ENCODE results near the gene MYH9. TPM values are rescaled to one million over a fixed set of nuclear protein-coding genes. Genes with fewer than 3 reads are reported as not detected.
"Not testable (repeated sequence)": the region's sequence is repeated elsewhere in the genome, so short reads cannot be mapped to it uniquely, and the experiment has no call there.

The MYH9 gene
- total RNA-seq, 2 experiments from 2014 or later, result 901 to 925 TPM

DNA sequence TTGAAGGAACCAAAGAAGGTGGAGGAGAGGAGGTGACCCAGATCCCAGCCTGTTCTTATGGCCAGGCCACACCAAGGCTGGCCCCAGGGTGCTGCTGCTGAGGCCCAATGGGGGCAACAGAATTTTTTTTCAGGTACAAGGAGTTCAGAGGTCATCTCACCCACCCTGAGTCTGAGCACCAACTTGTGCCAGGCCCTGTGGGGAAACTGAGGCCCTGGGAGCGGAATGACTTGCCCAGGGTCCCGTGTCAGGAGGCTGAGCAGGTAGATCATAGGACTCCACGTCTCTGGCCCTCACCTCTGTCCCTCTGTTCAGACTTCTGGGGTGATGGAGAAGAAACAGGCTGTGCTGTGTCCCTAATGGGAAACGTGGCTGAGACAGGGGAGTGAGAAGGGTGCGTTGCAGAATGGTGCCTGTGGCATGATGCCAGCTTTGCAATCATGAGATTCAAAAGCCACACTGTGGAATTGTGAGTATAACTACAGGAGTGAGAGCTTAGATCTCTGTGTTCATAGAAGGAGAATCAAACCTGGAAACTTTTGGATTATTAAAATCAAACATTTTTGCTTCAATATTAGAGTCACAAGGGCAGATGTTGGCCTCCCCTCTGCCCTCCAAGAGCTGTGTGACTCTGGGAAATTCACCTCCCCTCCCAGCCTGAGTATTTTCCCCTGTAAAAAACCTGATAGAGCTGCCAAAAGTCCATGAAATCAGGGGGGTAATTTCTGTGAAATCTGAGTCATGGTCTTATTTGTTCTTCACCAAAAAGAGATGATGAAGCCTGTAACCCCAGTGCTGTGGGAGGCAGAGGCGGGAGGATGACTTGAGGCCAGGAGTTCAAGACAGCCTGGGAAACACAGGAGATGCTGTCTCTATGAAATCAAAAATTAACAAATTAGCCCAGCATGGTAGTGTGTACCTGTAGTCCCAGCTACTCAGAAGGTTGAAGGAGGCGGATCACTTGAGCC is 134.0 kb downstream of the MYH9 start:
- peaks cover 48% of the 10 kb centered on the region for H3K36me3 Mint-ChIP-seq (ENCODE audit: low read depth)
- ChIA-PET CTCF (interaction anchor here (1.0 to 2.2 kb wide), 4 partner anchors 15 to 217 kb away, joined by 3 to 7 read pairs (median 3); partner anchors contain the start of gene APOL2), POLR2A (interaction anchor here (0.7 to 2.2 kb wide), 3 partner anchors 15 to 77 kb away, joined by 3 to 21 read pairs (median 3); partner anchors contain the start of gene APOL2)
- H3K4me1 Mint-ChIP-seq (ENCODE audit: low read depth), result peaks cover 48% of the 10 kb centered on the region
- Histone ChIP-seq H3K36me3 (ENCODE audit: insufficient read depth, low read length) (peaks cover 16% of the 10 kb centered on the region), H3K4me1 (ENCODE audit: insufficient read depth, low read length) (peaks cover 48% of the 10 kb centered on the region), H3K27me3 (ENCODE audit: control insufficient read depth in 1 of 2, insufficient read depth in 2 of 2, low read length in 2 of 2) (no peaks in the 10 kb centered on the region), H3K27ac (ENCODE audit: low read depth in 1 of 2, low read length in 2 of 2) (peak overlapping the region; percentile 22 to 46), H3K4me3 (ENCODE audit: low read length) (peak overlapping the region; percentile 64), H3K9me3 (ENCODE audit: control insufficient read depth in 1 of 2, insufficient read depth in 1 of 2, low read length in 2 of 2) (no peaks in the 10 kb centered on the region)
- no peaks in the 10 kb centered on the region for H3K27me3 Mint-ChIP-seq
- H3K9me3 Mint-ChIP-seq, result no peaks in the 10 kb centered on the region
- intact Hi-C loops (cut with DNase I, micrococcal nuclease), result loop anchor here in 1 of 2 experiments (2.0 kb wide), 1 partner anchor 53 kb away; the partner anchor contains the start of gene APOL4
- TF ChIP-seq, protein P1, sequence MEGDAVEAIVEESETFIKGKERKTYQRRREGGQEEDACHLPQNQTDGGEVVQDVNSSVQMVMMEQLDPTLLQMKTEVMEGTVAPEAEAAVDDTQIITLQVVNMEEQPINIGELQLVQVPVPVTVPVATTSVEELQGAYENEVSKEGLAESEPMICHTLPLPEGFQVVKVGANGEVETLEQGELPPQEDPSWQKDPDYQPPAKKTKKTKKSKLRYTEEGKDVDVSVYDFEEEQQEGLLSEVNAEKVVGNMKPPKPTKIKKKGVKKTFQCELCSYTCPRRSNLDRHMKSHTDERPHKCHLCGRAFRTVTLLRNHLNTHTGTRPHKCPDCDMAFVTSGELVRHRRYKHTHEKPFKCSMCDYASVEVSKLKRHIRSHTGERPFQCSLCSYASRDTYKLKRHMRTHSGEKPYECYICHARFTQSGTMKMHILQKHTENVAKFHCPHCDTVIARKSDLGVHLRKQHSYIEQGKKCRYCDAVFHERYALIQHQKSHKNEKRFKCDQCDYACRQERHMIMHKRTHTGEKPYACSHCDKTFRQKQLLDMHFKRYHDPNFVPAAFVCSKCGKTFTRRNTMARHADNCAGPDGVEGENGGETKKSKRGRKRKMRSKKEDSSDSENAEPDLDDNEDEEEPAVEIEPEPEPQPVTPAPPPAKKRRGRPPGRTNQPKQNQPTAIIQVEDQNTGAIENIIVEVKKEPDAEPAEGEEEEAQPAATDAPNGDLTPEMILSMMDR (IDR thresholded peaks at IDR 0.05), result no peak
- no peak for ATAC-seq (ENCODE audit: poor library complexity)
- peak in 1 of 14 experiments; percentile 25 for DNase-seq
- peak overlapping the region; percentile 91 for H3K4me3 Mint-ChIP-seq
- H3K27ac Mint-ChIP-seq, result peak overlapping the region; percentile 85

DNA sequence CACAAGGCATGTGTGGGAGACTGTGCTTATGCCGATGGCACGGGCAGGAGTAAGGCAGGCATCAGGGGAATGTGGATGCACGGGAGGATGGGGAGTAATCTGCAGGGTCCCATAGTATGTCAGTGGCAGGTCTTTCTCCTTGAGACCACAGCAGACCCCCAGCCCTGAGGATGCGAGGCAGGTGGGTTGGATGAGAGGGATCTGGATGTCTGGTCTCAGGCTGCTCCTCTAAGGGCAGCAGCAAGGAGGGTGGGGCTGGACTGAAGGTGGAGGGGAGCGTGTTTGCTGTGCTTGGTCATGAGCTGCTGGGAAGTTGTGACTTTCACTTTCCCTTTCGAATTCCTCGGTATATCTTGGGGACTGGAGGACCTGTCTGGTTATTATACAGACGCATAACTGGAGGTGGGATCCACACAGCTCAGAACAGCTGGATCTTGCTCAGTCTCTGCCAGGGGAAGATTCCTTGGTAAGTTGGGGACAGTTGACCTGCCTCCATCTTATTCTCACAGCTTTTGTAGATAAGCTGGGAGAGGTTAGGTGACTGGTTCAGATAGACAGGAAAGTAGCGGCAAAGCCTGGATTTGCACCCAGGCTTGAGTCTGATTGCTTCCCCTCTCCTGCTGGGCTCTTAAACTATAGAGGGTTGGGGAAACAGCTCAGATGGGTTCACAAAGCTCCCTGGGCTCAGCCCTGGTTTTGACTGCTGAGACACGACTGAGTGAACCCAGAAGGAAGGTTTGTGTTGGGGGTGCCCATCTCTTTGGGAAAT is 134.8 kb downstream of the MYH9 start, which contains the start of gene APOL1:
TSS of gene APOL1 (plus strand) at position 380 of the 769 bp plus-strand sequence. CDS start 1,823 bp downstream, outside the sequence.
- peaks cover 39% of the 10 kb centered on the region for H3K4me1 Mint-ChIP-seq (ENCODE audit: low read depth)

DNA sequence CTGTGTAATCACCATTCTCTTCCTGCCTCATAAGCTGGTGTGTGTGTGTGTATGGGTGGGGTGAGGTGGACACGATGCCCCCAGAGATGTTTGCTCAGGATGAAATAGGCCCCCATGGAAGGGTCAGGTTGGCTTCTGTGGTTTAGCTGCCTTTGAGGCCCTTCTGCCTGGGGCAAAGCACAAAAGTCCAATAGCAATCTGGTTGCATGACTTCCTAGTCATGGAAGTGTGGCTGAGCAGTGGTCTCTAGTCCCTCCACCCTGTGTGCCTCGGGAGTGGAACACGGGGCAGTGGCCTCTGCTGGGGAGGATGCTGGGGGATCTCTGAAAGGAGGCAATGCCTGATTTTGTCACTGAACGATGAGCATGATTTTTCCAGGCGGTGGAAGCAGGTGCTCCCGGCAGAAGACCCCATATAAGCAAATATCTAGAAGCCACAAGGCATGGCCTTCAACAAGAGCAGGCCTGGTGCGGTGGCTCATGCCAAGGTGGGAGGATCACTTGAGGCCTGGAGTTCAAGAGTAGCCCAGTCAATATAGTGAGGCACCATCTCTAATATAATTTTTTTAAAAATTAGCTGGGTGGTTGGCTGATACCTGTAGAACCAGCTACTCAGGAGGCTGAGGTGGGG is 135.7 kb downstream of the MYH9 start:
- ChIA-PET CTCF (interaction anchor here (0.6 to 2.2 kb wide), 3 partner anchors 13 to 25 kb away, joined by 3 to 7 read pairs (median 4); partner anchors contain the start of gene APOL2), POLR2A (interaction anchor here (0.6 to 2.2 kb wide), 3 partner anchors 13 to 125 kb away, joined by 3 to 21 read pairs (median 3); partner anchors contain the start of gene APOL2)
- H3K27me3 ChIP-seq (ENCODE audit: control insufficient read depth in 1 of 2, insufficient read depth in 2 of 2, low read length in 2 of 2); H3K9me3 ChIP-seq (ENCODE audit: control insufficient read depth in 1 of 2, insufficient read depth in 1 of 2, low read length in 2 of 2); DNase-seq; H3K36me3 ChIP-seq (ENCODE audit: insufficient read depth, low read length); H3K4me3 ChIP-seq (ENCODE audit: low read length); ATAC-seq (ENCODE audit: poor library complexity); intact Hi-C loops (cut with DNase I, micrococcal nuclease); H3K9me3 Mint-ChIP-seq; H3K27me3 Mint-ChIP-seq: not testable (repeated sequence)
- H3K4me1 Mint-ChIP-seq (ENCODE audit: low read depth), result peaks cover 35% of the 10 kb centered on the region
- H3K36me3 Mint-ChIP-seq (ENCODE audit: low read depth), result peaks cover 34% of the 10 kb centered on the region
- peak overlapping the region; percentile 91 for H3K4me3 Mint-ChIP-seq
- H3K27ac Mint-ChIP-seq, result peak overlapping the region; percentile 85
- Histone ChIP-seq H3K4me1 (ENCODE audit: insufficient read depth, low read length) (peaks cover 33% of the 10 kb centered on the region), H3K27ac (ENCODE audit: low read depth in 1 of 2, low read length in 2 of 2) (peak overlapping the region in 1 of 2 donors; percentile 23)

More for the DNA sequence above, 134.8 kb downstream of the MYH9 start, which contains the start of gene APOL1:
- peak within 1 kb of the TSS; percentile 64 for H3K4me3 ChIP-seq (ENCODE audit: low read length)
- Mint-ChIP-seq H3K27ac (peak within 1 kb of the TSS; percentile 85), H3K9me3 (peaks cover 2% of the 10 kb centered on the region), H3K27me3 (no peaks in the 10 kb centered on the region), H3K36me3 (ENCODE audit: low read depth) (peaks cover 40% of the 10 kb centered on the region), H3K4me3 (peak within 1 kb of the TSS; percentile 91)
- no peaks in the 10 kb centered on the region for H3K9me3 ChIP-seq (ENCODE audit: control insufficient read depth in 1 of 2, insufficient read depth in 1 of 2, low read length in 2 of 2)
- peak within 1 kb of the TSS; percentile 22 to 46 for H3K27ac ChIP-seq (ENCODE audit: low read depth in 1 of 2, low read length in 2 of 2)
- ATAC-seq (ENCODE audit: poor library complexity) (peak; percentile 90), DNase-seq (peak in 13 of 14 experiments; percentile 8 to 85 (median 35))
- peaks cover 12% of the 10 kb centered on the region for H3K36me3 ChIP-seq (ENCODE audit: insufficient read depth, low read length)
- peaks cover 39% of the 10 kb centered on the region for H3K4me1 ChIP-seq (ENCODE audit: insufficient read depth, low read length)
- ChIA-PET CTCF (interaction anchor here (1.0 to 2.2 kb wide), 3 partner anchors 14 to 34 kb away, joined by 3 to 7 read pairs (median 3); partner anchors contain the start of gene APOL2), POLR2A (interaction anchor here (0.6 to 2.2 kb wide), 4 partner anchors 14 to 125 kb away, joined by 3 to 21 read pairs (median 3); partner anchors contain the start of gene APOL2)
- intact Hi-C loops (cut with DNase I, micrococcal nuclease), result no loop called here
- TF ChIP-seq, protein P1 (IDR thresholded peaks at IDR 0.05), result no peak
- no peaks in the 10 kb centered on the region for H3K27me3 ChIP-seq (ENCODE audit: control insufficient read depth in 1 of 2, insufficient read depth in 2 of 2, low read length in 2 of 2)

DNA sequence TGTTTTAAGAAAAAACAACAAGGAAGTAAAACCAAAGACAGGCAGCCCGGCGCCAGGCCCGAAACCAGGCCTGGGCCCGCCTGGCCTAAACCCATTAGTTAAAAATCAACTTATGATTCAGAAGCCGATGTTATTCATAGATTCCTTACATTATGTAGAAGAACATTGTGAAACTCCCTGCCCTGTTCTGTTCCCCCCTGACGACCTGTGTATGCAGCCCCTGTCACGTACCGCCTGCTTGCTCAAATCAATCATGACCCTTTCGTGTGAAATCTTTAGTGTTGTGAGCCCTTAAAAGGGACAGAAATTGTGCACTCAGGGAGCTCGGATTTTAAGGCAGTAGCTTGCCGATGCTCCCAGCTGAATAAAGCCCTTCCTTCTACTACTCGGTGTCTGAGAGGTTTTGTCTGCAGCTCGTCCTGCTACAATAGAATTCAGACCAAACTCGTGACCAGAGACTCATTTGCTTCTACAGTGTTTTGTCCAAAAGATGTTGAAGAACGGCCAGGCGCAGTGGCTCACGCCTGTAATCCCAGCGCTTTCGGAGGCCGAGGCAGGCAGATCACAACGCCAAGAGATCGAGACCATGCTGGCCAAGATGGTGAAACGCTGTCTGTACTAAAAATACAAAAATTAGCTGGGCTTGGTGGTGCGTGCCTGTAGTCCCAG is 137.3 kb downstream of the MYH9 start:
- H3K4me3 Mint-ChIP-seq, result peak overlapping the region; percentile 9

More for the DNA sequence above, 137.3 kb downstream of the MYH9 start:
- H3K9me3 Mint-ChIP-seq; H3K27ac Mint-ChIP-seq; H3K4me3 ChIP-seq (ENCODE audit: low read length); H3K36me3 ChIP-seq (ENCODE audit: insufficient read depth, low read length); H3K9me3 ChIP-seq (ENCODE audit: control insufficient read depth in 1 of 2, insufficient read depth in 1 of 2, low read length in 2 of 2); CTCF ChIA-PET; intact Hi-C loops (cut with DNase I, micrococcal nuclease); H3K27ac ChIP-seq (ENCODE audit: low read depth in 1 of 2, low read length in 2 of 2); POLR2A ChIA-PET; H3K27me3 Mint-ChIP-seq; H3K27me3 ChIP-seq (ENCODE audit: control insufficient read depth in 1 of 2, insufficient read depth in 2 of 2, low read length in 2 of 2); DNase-seq; ATAC-seq (ENCODE audit: poor library complexity): not testable (repeated sequence)
- Mint-ChIP-seq H3K4me1 (ENCODE audit: low read depth) (peaks cover 20% of the 10 kb centered on the region), H3K36me3 (ENCODE audit: low read depth) (peaks cover 20% of the 10 kb centered on the region)
- peaks cover 30% of the 10 kb centered on the region for H3K4me1 ChIP-seq (ENCODE audit: insufficient read depth, low read length)
